Right atrium auricular region (tissue), 2 donors: ENCODE results near the gene GADD45B. TPM values are rescaled to one million over a fixed set of nuclear protein-coding genes. Genes with fewer than 3 reads are reported as not detected.
"Not testable (repeated sequence)": the region's sequence is repeated elsewhere in the genome, so short reads cannot be mapped to it uniquely, and the experiment has no call there.

ENCODE experiments used
- DNase-seq: peaks from one replicate; pipeline ENCODE4 v3.0.0-alpha.2; 2019; ENCODE audit warnings: low spot score
- H3K27ac ChIP-seq, 2 donors: fragments of 200-600 bp; sonication (generic); 1 replicate in 1 of 2; 2 replicates in 1 of 2; pipeline ENCODE4 v1.5.1; 2016 to 2019
- H3K27me3 ChIP-seq, 2 donors: fragments of 200-600 bp; sonication (generic); one replicate each; pipeline versions ENCODE4 v1.5.1 to v1.6.0; 2017 to 2019
- H3K36me3 ChIP-seq: fragments of 200-600 bp; sonication (generic); one replicate; pipeline ENCODE4 v1.5.1; 2016
- H3K4me1 ChIP-seq, 2 donors: fragments of 200-600 bp; sonication (generic); one replicate each; pipeline versions ENCODE4 v1.5.1 to v1.6.0; 2017 to 2019
- H3K4me3 ChIP-seq, 2 donors: fragments of 200-600 bp; sonication (generic); 1 replicate in 1 of 2; 2 replicates in 1 of 2; pipeline ENCODE4 v1.5.1; 2017 to 2019; ENCODE audit warnings: mild to moderate bottlenecking in 1 of 2, moderate library complexity in 1 of 2
- H3K9me3 ChIP-seq, 2 donors: fragments of 200-600 bp; sonication (generic); one replicate each; pipeline ENCODE4 v1.5.1; 2019
- CTCF ChIP-seq, 2 donors: fragments of 200-600 bp; sonication (generic); IDR thresholded peaks; one replicate each; pipeline ENCODE4 v1.5.1; 2019; ENCODE audit warnings: antibody characterized with exemption in 2 of 2
- total RNA-seq, 2 donors: library from RNA; depleted of rRNA; stranded (reverse); fragments of >200 nt; gene quantifications; one replicate each; pipeline ENCODE4 v1.1.0, GENCODE V29; 2016

GADD45B gene
- total RNA-seq, 2 donors from 2014 or later: 205 to 218 TPM

- H3K4me3 ChIP-seq: peak overlapping the region; percentile 85 to 94
- peaks cover 0 to 19% of the 10 kb centered on the region in 2 donors for H3K4me1 ChIP-seq
- H3K36me3 ChIP-seq: no peaks in the 10 kb centered on the region
- H3K27ac ChIP-seq: peak overlapping the region in 1 of 2 donors; percentile 73
- no peak for TF ChIP-seq CTCF (IDR thresholded peaks at IDR 0.05)
- no peaks in the 10 kb centered on the region for H3K27me3 ChIP-seq
- no peaks in the 10 kb centered on the region for H3K9me3 ChIP-seq
- no peak for DNase-seq
Observed at GRCh38 chr19:2454962-2455850, 20.7 kb upstream of the GADD45B start.

- Histone ChIP-seq H3K36me3 (no peaks in the 10 kb centered on the region), H3K27ac (peak overlapping the region in 1 of 2 donors; percentile 73), H3K9me3 (no peaks in the 10 kb centered on the region), H3K4me1 (peaks cover 0 to 19% of the 10 kb centered on the region in 2 donors), H3K27me3 (no peaks in the 10 kb centered on the region), H3K4me3 (peak overlapping the region; percentile 85 to 94)
- DNase-seq: no peak
- no peak for TF ChIP-seq CTCF (IDR thresholded peaks at IDR 0.05)
Observed at GRCh38 chr19:2455851-2456570, 19.9 kb upstream of the GADD45B start.

DNA sequence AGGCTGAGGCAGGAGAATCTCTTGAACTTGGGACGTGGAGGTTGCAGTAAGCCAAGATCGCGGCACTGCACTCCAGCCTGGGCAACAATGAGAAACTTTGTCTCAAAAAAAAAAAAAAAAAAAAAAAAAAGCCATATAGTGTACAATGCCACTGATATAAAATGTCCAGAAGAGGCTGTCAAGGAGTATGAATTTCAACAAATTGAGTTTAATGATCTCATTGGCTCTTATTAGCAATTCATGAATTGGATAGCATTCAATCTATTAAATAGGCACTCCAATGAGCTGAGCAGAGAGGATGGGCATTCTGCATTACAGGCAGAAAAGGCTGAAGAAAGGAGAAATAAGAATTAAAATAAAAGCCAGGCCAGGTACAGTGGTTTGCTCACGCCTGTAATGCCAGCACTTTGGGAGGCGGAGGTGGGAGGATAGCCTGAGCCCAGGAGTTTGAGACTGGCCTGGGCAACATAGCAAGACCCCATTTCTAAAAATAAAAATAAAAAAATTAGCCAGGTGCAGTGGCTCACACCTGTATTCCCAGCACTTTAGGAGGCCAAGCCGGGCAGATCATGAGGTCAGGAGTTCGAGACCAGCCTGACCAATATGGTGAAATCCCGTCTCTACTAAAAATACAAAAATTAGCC is 18.4 kb upstream of the GADD45B start:
- H3K4me1 ChIP-seq: peaks cover 0 to 32% of the 10 kb centered on the region in 2 donors
- no peaks in the 10 kb centered on the region for H3K36me3 ChIP-seq
- peak overlapping the region; percentile 54 to 80 for H3K27ac ChIP-seq
- H3K9me3 ChIP-seq: no peaks in the 10 kb centered on the region
- DNase-seq: no peak
- H3K27me3 ChIP-seq: no peaks in the 10 kb centered on the region
- no peak for TF ChIP-seq CTCF (IDR thresholded peaks at IDR 0.05)
- peak overlapping the region; percentile 29 to 94 for H3K4me3 ChIP-seq

- no peak for DNase-seq
- Histone ChIP-seq H3K27me3 (no peaks in the 10 kb centered on the region), H3K27ac (no peak overlapping the region), H3K36me3 (no peaks in the 10 kb centered on the region), H3K9me3 (no peaks in the 10 kb centered on the region), H3K4me3 (no peak overlapping the region), H3K4me1 (peaks cover 0 to 36% of the 10 kb centered on the region in 2 donors)
- no peak for TF ChIP-seq CTCF (IDR thresholded peaks at IDR 0.05)
Observed at GRCh38 chr19:2458054-2458453, 17.9 kb upstream of the GADD45B start.

DNA sequence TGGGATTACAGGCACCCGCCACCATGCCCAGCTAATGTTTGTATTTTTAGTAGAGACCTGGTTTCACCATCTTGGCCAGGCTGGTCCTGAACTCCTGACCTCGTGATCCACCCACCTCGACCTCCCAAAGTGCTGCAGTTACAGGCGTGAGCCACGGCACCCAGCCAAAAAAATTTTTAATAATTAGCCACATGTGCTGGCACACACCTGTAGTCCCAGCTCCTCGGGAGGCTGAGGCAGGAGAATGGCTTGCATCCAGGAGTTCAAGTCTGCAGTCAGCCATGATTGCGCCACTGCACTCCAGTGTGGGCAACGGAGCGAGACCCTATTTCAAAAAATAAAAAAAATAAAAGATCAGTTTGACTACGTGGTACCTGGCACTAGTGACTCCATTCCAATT is 17.2 kb upstream of the GADD45B start:
- peaks cover 0 to 36% of the 10 kb centered on the region in 2 donors for H3K4me1 ChIP-seq
- DNase-seq, H3K27me3 ChIP-seq: not testable (repeated sequence)

DNA sequence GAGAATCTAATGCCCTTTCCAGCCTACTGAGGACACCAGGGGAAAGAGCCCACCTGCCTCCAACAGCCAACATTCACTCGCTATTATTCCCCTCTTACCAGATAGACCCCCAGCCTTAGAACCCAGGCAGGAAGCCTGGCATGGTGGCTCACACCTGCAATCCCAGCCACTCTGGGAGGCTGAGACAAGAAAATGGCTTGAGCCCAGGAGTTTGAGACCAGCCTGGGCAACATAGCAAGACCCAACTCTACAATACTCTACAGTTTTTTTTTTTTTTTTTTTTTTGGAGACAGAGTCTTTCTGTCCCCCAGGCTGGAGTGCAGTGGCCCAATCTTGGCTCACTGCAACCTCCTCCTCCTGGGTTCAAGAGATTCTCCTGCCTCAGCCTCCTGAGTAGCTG is 15.7 kb upstream of the GADD45B start:
- no peak for DNase-seq
- H3K9me3 ChIP-seq: no peaks in the 10 kb centered on the region
- peaks cover 0 to 36% of the 10 kb centered on the region in 2 donors for H3K4me1 ChIP-seq
- no peak for TF ChIP-seq CTCF (IDR thresholded peaks at IDR 0.05)
- H3K27ac ChIP-seq: no peak overlapping the region
- no peak overlapping the region for H3K4me3 ChIP-seq
- no peaks in the 10 kb centered on the region for H3K36me3 ChIP-seq
- H3K27me3 ChIP-seq: no peaks in the 10 kb centered on the region

More for the DNA sequence above, 17.2 kb upstream of the GADD45B start:
- not testable (repeated sequence) for H3K9me3 ChIP-seq, H3K36me3 ChIP-seq, H3K27ac ChIP-seq, H3K4me3 ChIP-seq
